ENCODE results near the gene FLVCR1.

FLVCR1 gene

GRCh38 chr1:212945463-212946160 lies 87.5 kb downstream of the FLVCR1 start:
- no peak for DNase-seq (ENCODE audit: low read depth)

GRCh38 chr1:212946872-212947271 lies 88.8 kb downstream of the FLVCR1 start:
- DNase-seq (ENCODE audit: low read depth), result no peak

Measured in T-helper 22 cell (primary cell).